Endodermal cell (in vitro differentiated cells): Measurements from ENCODE around the gene MRE11. TPM values are rescaled to one million over a fixed set of nuclear protein-coding genes. Genes with fewer than 3 reads are reported as not detected.

Source experiments
- DNase-seq: peaks from one replicate; pipeline ENCODE4 v3.0.0-alpha.2; 2017
- H3K27ac ChIP-seq: 2 replicates; pipeline ENCODE4 v1.5.1; 2013; ENCODE audit warnings: mild to moderate bottlenecking, low read depth, low read length, moderate library complexity
- H3K27me3 ChIP-seq: 2 replicates; pipeline ENCODE4 v1.6.1; 2013; ENCODE audit warnings: mild to moderate bottlenecking, low read length, moderate library complexity; ENCODE audit not compliant: insufficient read depth, control insufficient read depth, poor library complexity, severe bottlenecking
- H3K36me3 ChIP-seq: 2 replicates; pipeline ENCODE4 v1.7.0; 2013; ENCODE audit warnings: mild to moderate bottlenecking, low read length, moderate library complexity; ENCODE audit not compliant: control insufficient read depth, insufficient read depth
- H3K4me1 ChIP-seq: one replicate; pipeline ENCODE4 v1.7.0; 2013; ENCODE audit warnings: low read length; ENCODE audit not compliant: control insufficient read depth, insufficient read depth
- H3K4me3 ChIP-seq: 2 replicates; pipeline ENCODE4 v1.5.1; 2013; ENCODE audit warnings: mild to moderate bottlenecking, low read length, moderate library complexity
- H3K9ac ChIP-seq: 2 replicates; pipeline ENCODE4 v1.6.1; 2013; ENCODE audit warnings: mild to moderate bottlenecking, low read length, moderate library complexity; ENCODE audit not compliant: poor library complexity, severe bottlenecking; ENCODE audit errors: extremely low read depth
- H3K9me3 ChIP-seq: 2 replicates; pipeline ENCODE4 v1.6.1; 2013; ENCODE audit warnings: mild to moderate bottlenecking, low read length, moderate library complexity; ENCODE audit not compliant: control insufficient read depth
- H3K27ac Mint-ChIP-seq: 2 replicates; pipeline ENCODE4 v1.8.0; 2020; ENCODE audit warnings: mixed read lengths
- H3K27me3 Mint-ChIP-seq: 2 replicates; pipeline ENCODE4 v1.8.0; 2021; ENCODE audit warnings: mild to moderate bottlenecking, mixed read lengths; ENCODE audit not compliant: insufficient read depth
- H3K36me3 Mint-ChIP-seq: 2 replicates; pipeline ENCODE4 v1.8.0; 2020; ENCODE audit warnings: low read depth, mixed read lengths
- H3K4me1 Mint-ChIP-seq: 2 replicates; pipeline ENCODE4 v1.8.0; 2020; ENCODE audit warnings: mixed read lengths
- H3K4me3 Mint-ChIP-seq: 2 replicates; pipeline ENCODE4 v1.8.0; 2020; ENCODE audit warnings: mild to moderate bottlenecking, moderate library complexity, mixed read lengths
- H3K9me3 Mint-ChIP-seq: 2 replicates; pipeline ENCODE4 v1.8.0; 2020; ENCODE audit warnings: mild to moderate bottlenecking, mixed read lengths
- CTCF ChIP-seq: fragments of 200-600 bp; sonication (generic); conservative IDR thresholded peaks from 2 replicates; pipeline ENCODE4 v1.5.0; 2021; ENCODE audit warnings: antibody characterized with exemption, mild to moderate bottlenecking
- WGBS, 2 experiments: methylation state at CpG; one replicate each; pipeline versions ENCODE4 v1.1.5 to v1.1.7; 2013; ENCODE audit warnings: missing lambda C conversion rate in 2 of 2, mixed read lengths in 1 of 2; ENCODE audit not compliant: insufficient coverage in 1 of 2, insufficient read length in 1 of 2; 5-methylcytosine and 5-hydroxymethylcytosine counted together
- total RNA-seq, 2 donors: library from RNA; stranded (reverse); fragmentation: NEBNext Ultra II Directional in 1 of 2; extraction: Animal tissue kit (Norgen Biotek cat#: 25700) in 1 of 2; gene quantifications; 2 replicates in 1 of 2; 3 replicates in 1 of 2; pipeline ENCODE4 v1.2.1, GENCODE V29; 2021

Gene MRE11
- total RNA-seq, 2 donors from 2014 or later, result 38.1 to 43.5 TPM

- Histone ChIP-seq H3K4me3 (no peak overlapping the region), H3K9me3 (peaks cover 6% of the 10 kb centered on the region), H3K27me3 (peaks cover 37% of the 10 kb centered on the region), H3K36me3 (no peaks in the 10 kb centered on the region), H3K27ac (no peak overlapping the region), H3K4me1 (no peaks in the 10 kb centered on the region), H3K9ac (no peak overlapping the region)
- Mint-ChIP-seq H3K9me3 (no peaks in the 10 kb centered on the region), H3K4me1 (peaks cover 4% of the 10 kb centered on the region), H3K27me3 (peaks cover 63% of the 10 kb centered on the region), H3K4me3 (no peak overlapping the region), H3K27ac (no peak overlapping the region), H3K36me3 (no peaks in the 10 kb centered on the region)
- WGBS, 2 experiments, result 83 to 90% methylated on average over 1 to 2 of the region's 2 CpGs
- TF ChIP-seq CTCF, result no peak
- no peak for DNase-seq
These were observed 21.8 kb upstream of the MRE11 start for GRCh38 chr11:94515398-94515797.

- peaks cover 37% of the 10 kb centered on the region for H3K27me3 ChIP-seq
- Mint-ChIP-seq H3K9me3 (no peaks in the 10 kb centered on the region), H3K36me3 (no peaks in the 10 kb centered on the region), H3K4me1 (peaks cover 4% of the 10 kb centered on the region), H3K27ac (no peak overlapping the region), H3K4me3 (no peak overlapping the region), H3K27me3 (peaks cover 69% of the 10 kb centered on the region)
- H3K4me1 ChIP-seq, result no peaks in the 10 kb centered on the region
- TF ChIP-seq CTCF, result no peak
- DNase-seq, result no peak
- WGBS, 2 experiments, result 75 to 97% methylated on average over 1 to 2 of the region's 2 CpGs
- no peak overlapping the region for H3K9ac ChIP-seq
- no peak overlapping the region for H3K27ac ChIP-seq
- H3K9me3 ChIP-seq, result peaks cover 6% of the 10 kb centered on the region
- no peak overlapping the region for H3K4me3 ChIP-seq
- H3K36me3 ChIP-seq, result no peaks in the 10 kb centered on the region
These were observed 19.4 kb upstream of the MRE11 start for GRCh38 chr11:94513091-94513490.

GRCh38 chr11:94511932-94512781, 18.5 kb upstream of the MRE11 start, which contains the start of gene C11orf97:
Gene C11orf97, plus strand, starts transcription at chr11:94512461. Its CDS starts 68 bp downstream, at chr11:94512529.
- peaks cover 66% of the 10 kb centered on the region for H3K27me3 Mint-ChIP-seq
- peaks cover 37% of the 10 kb centered on the region for H3K27me3 ChIP-seq

More at GRCh38 chr11:94511932-94512781, 18.5 kb upstream of the MRE11 start, which contains the start of gene C11orf97:
- peak; percentile 95 for DNase-seq
- no peak for TF ChIP-seq CTCF
- peaks cover 4% of the 10 kb centered on the region for H3K4me1 Mint-ChIP-seq
- no peak within 1 kb of the TSS for H3K27ac ChIP-seq
- no peaks in the 10 kb centered on the region for H3K4me1 ChIP-seq
- WGBS, 2 experiments, result 23 to 77% methylated on average over 13 to 53 of the region's 53 CpGs
- no peaks in the 10 kb centered on the region for H3K36me3 ChIP-seq
- H3K9ac ChIP-seq, result no peak within 1 kb of the TSS
- peaks cover 6% of the 10 kb centered on the region for H3K9me3 ChIP-seq
- no peaks in the 10 kb centered on the region for H3K36me3 Mint-ChIP-seq
- H3K4me3 ChIP-seq, result peak within 1 kb of the TSS; percentile 76
- H3K27ac Mint-ChIP-seq, result no peak within 1 kb of the TSS
- peak within 1 kb of the TSS; percentile 60 for H3K4me3 Mint-ChIP-seq
- H3K9me3 Mint-ChIP-seq, result no peaks in the 10 kb centered on the region
